Measurements from ENCODE around the gene PHC1.
"Not testable (repeated sequence)": the region's sequence is repeated elsewhere in the genome, so short reads cannot be mapped to it uniquely, and the experiment has no call there.

The PHC1 gene

DNA sequence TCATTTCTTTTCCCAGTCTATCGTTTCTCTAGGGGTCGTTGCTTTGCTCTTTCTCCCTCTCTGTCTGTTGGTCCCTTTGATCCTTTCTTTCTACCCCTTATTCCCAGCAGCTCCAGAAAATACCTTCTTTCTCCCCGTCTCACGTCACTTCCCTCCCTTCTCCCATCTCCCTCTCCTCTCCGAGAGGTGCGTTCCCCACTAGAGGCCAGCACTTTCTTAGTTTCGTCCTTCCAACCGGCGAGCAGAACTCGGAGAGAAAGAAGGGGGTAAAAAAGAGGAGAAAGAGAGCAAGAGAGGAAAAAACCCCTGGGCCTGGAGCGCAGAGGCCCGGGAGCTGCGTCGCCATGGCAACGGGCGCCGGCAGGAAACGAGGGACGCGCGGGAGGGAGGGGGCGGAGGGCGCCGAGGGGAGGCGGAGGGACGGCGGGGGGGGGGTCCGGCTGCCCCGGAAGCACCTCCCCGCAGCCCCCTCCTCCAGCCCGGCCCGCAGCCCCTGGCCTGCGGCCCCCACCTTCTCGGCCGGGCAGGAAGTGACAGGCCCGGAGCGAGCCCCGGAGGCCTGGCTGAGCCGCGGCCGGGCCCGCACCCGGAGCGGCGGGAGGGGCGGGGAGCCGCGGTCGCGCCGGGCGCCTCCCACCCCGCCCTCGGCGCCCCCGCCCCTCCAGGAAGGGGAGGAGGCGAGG, at the start of gene PHC1:
PHC1 (plus strand) TSS at position 477 of the 683 bp plus-strand sequence. CDS start 3,169 bp downstream, outside the sequence.
- CTCF ChIA-PET: interaction anchor here (0.6 to 0.7 kb wide), 2 partner anchors 9 to 136 kb away, joined by 3 read pairs; no protein-coding TSS in a partner anchor
- POLR2A ChIA-PET (ENCODE audit: low non-redundant PET): not testable (repeated sequence)
- peak; percentile 64 for DNase-seq (ENCODE audit: low spot score)
- peak within 1 kb of the TSS; percentile 90 for H3K27ac ChIP-seq

DNA sequence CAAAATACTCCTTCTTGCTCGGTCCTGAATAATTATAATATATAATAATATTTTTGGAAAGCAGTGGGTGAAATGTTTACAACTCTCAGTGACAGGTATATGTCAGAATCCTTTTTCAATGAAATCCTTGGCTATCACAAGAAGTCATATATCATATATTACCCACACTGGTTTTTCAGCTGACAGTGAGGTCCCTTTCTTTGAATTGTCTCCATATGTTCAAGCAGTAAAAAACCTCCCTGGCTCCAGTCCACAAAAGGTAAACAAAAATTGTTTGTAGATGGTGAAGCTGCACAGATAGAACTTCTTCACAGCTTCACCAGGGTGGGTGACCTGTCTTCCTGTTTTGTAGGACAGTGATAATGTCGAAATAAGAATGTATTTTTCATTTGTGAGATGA, 47.9 kb upstream of the PHC1 start:
- no peak overlapping the region for H3K27ac ChIP-seq
- ChIA-PET POLR2A (ENCODE audit: low non-redundant PET) (no interaction called here), CTCF (no interaction called here)

GRCh38 chr12:8867009-8867408, 47.3 kb upstream of the PHC1 start:
- no peak overlapping the region for H3K27ac ChIP-seq
- no peak for TF ChIP-seq CTCF (conservative IDR thresholded peaks at IDR 0.05; ENCODE audit: low read depth)
- POLR2A ChIA-PET (ENCODE audit: low non-redundant PET): no interaction called here
- CTCF ChIA-PET: no interaction called here
- no peak for DNase-seq (ENCODE audit: low spot score)

More for the DNA sequence above, 47.9 kb upstream of the PHC1 start:
- no peak for TF ChIP-seq CTCF (conservative IDR thresholded peaks at IDR 0.05; ENCODE audit: low read depth)
- no peak for DNase-seq (ENCODE audit: low spot score)

GRCh38 chr12:8867786-8868185, 46.5 kb upstream of the PHC1 start:
- H3K27ac ChIP-seq: no peak overlapping the region
- no peak for DNase-seq (ENCODE audit: low spot score)
- ChIA-PET POLR2A (ENCODE audit: low non-redundant PET) (no interaction called here), CTCF (no interaction called here)
- TF ChIP-seq CTCF (conservative IDR thresholded peaks at IDR 0.05; ENCODE audit: low read depth): no peak

GRCh38 chr12:8870586-8870985, 43.7 kb upstream of the PHC1 start:
- CTCF ChIA-PET: no interaction called here
- DNase-seq (ENCODE audit: low spot score): no peak
- no peak for TF ChIP-seq CTCF (conservative IDR thresholded peaks at IDR 0.05; ENCODE audit: low read depth)
- POLR2A ChIA-PET (ENCODE audit: low non-redundant PET): no interaction called here
- H3K27ac ChIP-seq: no peak overlapping the region

GRCh38 chr12:8871068-8871467, 43.2 kb upstream of the PHC1 start:
- no peak for DNase-seq (ENCODE audit: low spot score)
- POLR2A ChIA-PET (ENCODE audit: low non-redundant PET): no interaction called here
- TF ChIP-seq CTCF (conservative IDR thresholded peaks at IDR 0.05; ENCODE audit: low read depth): no peak
- CTCF ChIA-PET: no interaction called here
- H3K27ac ChIP-seq: no peak overlapping the region

- TF ChIP-seq CTCF (conservative IDR thresholded peaks at IDR 0.05; ENCODE audit: low read depth): no peak
- POLR2A ChIA-PET (ENCODE audit: low non-redundant PET): no interaction called here
- CTCF ChIA-PET: interaction anchor here (1.0 kb wide), 1 partner anchor 13 kb away, joined by 3 read pairs; no protein-coding TSS in a partner anchor
Measured at GRCh38 chr12:8876887-8877286, 37.4 kb upstream of the PHC1 start.

More at GRCh38 chr12:8876887-8877286, 37.4 kb upstream of the PHC1 start:
- H3K27ac ChIP-seq: no peak overlapping the region
- no peak for DNase-seq (ENCODE audit: low spot score)

All from RWPE1 (cell line).